Osteocyte (in vitro differentiated cells): Measurements from ENCODE around the gene RTP2. TPM values are rescaled to one million over a fixed set of nuclear protein-coding genes. Genes with fewer than 3 reads are reported as not detected.

Source experiments
- DNase-seq: peaks from one replicate; pipeline ENCODE4 v3.0.0; 2021; ENCODE audit warnings: mixed read lengths; ENCODE audit not compliant: unreplicated experiment; ENCODE audit errors: extremely low spot score
- H3K27ac Mint-ChIP-seq: one replicate; pipeline ENCODE4 v1.8.0; 2021; ENCODE audit warnings: mild to moderate bottlenecking, mixed read lengths; ENCODE audit not compliant: unreplicated experiment
- H3K27me3 Mint-ChIP-seq: one replicate; pipeline ENCODE4 v1.8.0; 2021; ENCODE audit warnings: mixed read lengths; ENCODE audit not compliant: unreplicated experiment
- H3K36me3 Mint-ChIP-seq: one replicate; pipeline ENCODE4 v1.8.0; 2021; ENCODE audit warnings: mixed read lengths; ENCODE audit not compliant: unreplicated experiment
- H3K4me1 Mint-ChIP-seq: one replicate; pipeline ENCODE4 v1.8.0; 2021; ENCODE audit warnings: mixed read lengths; ENCODE audit not compliant: unreplicated experiment
- H3K4me3 Mint-ChIP-seq: one replicate; pipeline ENCODE4 v1.8.0; 2021; ENCODE audit warnings: mild to moderate bottlenecking, moderate library complexity, mixed read lengths; ENCODE audit not compliant: unreplicated experiment
- H3K9me3 Mint-ChIP-seq: one replicate; pipeline ENCODE4 v1.8.0; 2021; ENCODE audit warnings: mixed read lengths; ENCODE audit not compliant: unreplicated experiment
- total RNA-seq: library from RNA; stranded (reverse); gene quantifications from 2 replicates; pipeline ENCODE4 v1.2.1, GENCODE V29; 2021
- TF ChIP-seq, protein P1 (sequence below): fragments of 200-600 bp; sonication (generic); IDR thresholded peaks from 2 replicates; pipeline ENCODE4 v1.5.0; 2021; ENCODE audit warnings: antibody characterized with exemption, mild to moderate bottlenecking, moderate library complexity

RTP2 gene
- total RNA-seq, 1 donor from 2014 or later, result not detected

DNA sequence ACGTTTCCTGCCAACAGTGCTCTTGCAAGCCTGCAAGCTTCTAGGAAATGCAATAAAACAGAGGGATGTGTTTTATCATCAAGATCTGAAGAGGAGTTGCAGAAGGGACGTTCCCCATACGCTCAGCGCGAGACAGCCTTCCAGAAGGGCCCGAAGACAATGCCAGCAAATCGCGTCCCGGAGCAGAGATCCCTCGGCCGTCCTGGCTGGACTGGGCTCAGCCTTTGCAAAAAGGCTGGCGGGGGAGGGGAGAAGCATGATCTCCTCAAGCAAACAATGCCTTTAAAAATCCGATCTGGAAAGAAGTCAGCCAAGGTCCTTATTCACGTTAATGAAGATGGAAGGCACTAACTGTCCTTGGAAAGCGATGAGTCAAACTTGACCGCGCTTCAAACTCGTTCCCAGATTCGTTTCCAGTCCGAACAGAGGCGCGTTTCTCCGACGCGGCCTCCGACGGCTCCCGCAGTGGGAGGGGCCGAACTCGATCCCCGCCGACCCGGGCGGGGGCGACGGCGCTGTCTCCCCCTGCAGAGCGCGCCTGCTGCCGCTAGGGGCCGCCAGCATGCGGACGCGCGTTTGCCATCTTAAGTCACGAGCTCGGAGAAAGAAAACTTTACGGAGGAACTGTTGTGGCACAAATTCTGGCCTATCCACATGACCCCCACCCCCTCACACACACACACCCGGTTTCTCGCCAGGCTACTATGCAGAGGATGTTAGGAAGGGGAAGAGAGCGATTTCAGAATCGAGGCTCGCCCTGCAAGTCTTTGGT, 37.4 kb upstream of the RTP2 start:
- peak overlapping the region; percentile 100 for H3K27ac Mint-ChIP-seq
- no peaks in the 10 kb centered on the region for H3K27me3 Mint-ChIP-seq
- H3K9me3 Mint-ChIP-seq, result no peaks in the 10 kb centered on the region
- peak; percentile 95 for DNase-seq
- H3K4me3 Mint-ChIP-seq, result peak overlapping the region; percentile 94
- H3K36me3 Mint-ChIP-seq, result no peaks in the 10 kb centered on the region
- TF ChIP-seq, protein P1, sequence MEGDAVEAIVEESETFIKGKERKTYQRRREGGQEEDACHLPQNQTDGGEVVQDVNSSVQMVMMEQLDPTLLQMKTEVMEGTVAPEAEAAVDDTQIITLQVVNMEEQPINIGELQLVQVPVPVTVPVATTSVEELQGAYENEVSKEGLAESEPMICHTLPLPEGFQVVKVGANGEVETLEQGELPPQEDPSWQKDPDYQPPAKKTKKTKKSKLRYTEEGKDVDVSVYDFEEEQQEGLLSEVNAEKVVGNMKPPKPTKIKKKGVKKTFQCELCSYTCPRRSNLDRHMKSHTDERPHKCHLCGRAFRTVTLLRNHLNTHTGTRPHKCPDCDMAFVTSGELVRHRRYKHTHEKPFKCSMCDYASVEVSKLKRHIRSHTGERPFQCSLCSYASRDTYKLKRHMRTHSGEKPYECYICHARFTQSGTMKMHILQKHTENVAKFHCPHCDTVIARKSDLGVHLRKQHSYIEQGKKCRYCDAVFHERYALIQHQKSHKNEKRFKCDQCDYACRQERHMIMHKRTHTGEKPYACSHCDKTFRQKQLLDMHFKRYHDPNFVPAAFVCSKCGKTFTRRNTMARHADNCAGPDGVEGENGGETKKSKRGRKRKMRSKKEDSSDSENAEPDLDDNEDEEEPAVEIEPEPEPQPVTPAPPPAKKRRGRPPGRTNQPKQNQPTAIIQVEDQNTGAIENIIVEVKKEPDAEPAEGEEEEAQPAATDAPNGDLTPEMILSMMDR, result peak; percentile 99
- peaks cover 78% of the 10 kb centered on the region for H3K4me1 Mint-ChIP-seq

DNA sequence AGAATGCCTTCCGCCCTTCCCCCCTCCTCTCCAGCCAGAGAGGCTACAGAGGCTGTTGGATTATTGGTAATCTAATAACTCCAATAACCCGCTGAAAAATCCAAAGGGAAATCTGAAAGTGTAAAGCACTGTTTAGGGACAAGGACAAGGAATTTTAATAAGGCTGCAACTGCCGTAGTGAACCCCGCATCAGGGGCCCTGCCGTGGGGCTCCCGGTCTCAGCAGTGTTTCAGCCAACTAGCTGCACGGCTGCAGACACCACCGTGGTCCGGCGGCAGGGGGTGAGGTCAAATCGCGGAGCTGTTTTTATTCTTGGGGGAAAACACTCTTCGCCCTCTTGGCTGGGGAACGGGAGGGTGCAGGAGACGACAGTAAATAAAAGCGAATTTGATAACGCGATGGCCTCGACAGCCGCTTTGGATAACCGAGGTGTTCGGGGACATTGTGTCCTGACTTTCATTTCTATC, 36.8 kb upstream of the RTP2 start:
- Mint-ChIP-seq H3K27ac (peak overlapping the region; percentile 100), H3K27me3 (no peaks in the 10 kb centered on the region), H3K4me1 (peaks cover 80% of the 10 kb centered on the region), H3K4me3 (peak overlapping the region; percentile 94), H3K36me3 (no peaks in the 10 kb centered on the region), H3K9me3 (no peaks in the 10 kb centered on the region)
- no peak for DNase-seq
- TF ChIP-seq, protein P1, result no peak

DNA sequence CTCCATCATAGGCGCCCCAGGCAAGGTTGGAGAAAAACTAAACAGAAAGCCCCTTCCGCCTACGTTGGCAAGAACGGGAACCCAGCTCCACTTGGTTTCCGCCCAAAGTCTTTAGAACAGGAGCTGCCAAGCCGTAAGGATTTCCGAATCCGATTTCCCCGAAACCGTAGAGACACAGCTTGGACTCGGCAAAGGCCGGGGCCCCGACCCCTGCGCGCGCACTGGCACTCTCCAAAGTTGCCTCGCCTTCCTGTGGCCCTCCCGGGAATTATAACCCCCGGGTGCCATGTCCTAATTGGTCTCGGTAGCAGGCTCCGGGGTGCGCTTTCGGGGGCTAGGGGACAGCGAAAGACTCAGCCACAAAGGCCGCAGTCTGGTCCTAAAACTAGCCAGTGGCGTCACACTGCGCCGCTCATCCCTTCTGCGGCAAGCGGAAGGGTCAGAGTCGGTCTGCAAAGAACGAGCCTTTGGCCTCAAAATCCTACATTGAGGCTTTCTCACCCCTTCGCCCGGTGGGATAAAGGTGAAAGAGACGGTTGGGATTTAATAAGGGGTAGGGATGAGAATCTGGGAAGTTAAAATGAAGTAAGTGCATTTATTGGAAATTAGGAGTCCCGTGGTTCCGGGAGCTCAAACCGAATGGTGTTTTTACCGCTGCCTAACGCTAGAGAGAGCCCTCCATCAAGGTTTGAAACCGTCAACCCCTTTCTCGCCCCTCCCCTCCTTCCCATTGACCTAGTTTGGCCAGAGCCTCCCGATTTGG, 36.2 kb upstream of the RTP2 start:
- no peaks in the 10 kb centered on the region for H3K9me3 Mint-ChIP-seq
- TF ChIP-seq, protein P1, result peak; percentile 77
- H3K27me3 Mint-ChIP-seq, result no peaks in the 10 kb centered on the region
- peak overlapping the region; percentile 94 for H3K4me3 Mint-ChIP-seq
- H3K4me1 Mint-ChIP-seq, result peaks cover 80% of the 10 kb centered on the region
- H3K36me3 Mint-ChIP-seq, result peaks cover 2% of the 10 kb centered on the region
- DNase-seq, result peak; percentile 92
- peak overlapping the region; percentile 100 for H3K27ac Mint-ChIP-seq

DNA sequence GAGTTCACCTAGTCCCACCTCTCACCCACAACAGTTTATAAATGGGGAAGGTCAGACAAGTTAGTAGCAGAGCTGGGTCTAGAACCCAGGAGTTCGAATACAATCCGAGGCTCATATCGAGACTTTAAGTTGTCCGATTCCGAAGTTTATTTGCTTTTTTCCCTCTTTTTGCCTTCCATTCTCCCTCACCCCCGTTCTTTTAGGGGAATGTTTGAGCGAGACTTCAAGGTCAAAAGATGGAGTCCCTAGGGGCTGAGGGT, 35.6 kb upstream of the RTP2 start:
- H3K27ac Mint-ChIP-seq, result peak overlapping the region; percentile 100
- TF ChIP-seq, protein P1, result no peak
- peak overlapping the region; percentile 94 for H3K4me3 Mint-ChIP-seq
- no peak for DNase-seq
- peaks cover 79% of the 10 kb centered on the region for H3K4me1 Mint-ChIP-seq
- no peaks in the 10 kb centered on the region for H3K9me3 Mint-ChIP-seq
- H3K27me3 Mint-ChIP-seq, result no peaks in the 10 kb centered on the region
- H3K36me3 Mint-ChIP-seq, result peaks cover 7% of the 10 kb centered on the region
